Hematopoietic multipotent progenitor cell treated with erythropoietin and hydrocortisone succinate and interleukin-3 and kit ligand, for 15 days (in vitro differentiated cells): Measurements from ENCODE around the gene CACNA2D2.
"Not testable (repeated sequence)": the region's sequence is repeated elsewhere in the genome, so short reads cannot be mapped to it uniquely, and the experiment has no call there.

ENCODE experiments used
- DNase-seq: peaks from one replicate; pipeline ENCODE4 v3.0.0-alpha.2; 2015; ENCODE audit warnings: low spot score

Gene CACNA2D2

DNA sequence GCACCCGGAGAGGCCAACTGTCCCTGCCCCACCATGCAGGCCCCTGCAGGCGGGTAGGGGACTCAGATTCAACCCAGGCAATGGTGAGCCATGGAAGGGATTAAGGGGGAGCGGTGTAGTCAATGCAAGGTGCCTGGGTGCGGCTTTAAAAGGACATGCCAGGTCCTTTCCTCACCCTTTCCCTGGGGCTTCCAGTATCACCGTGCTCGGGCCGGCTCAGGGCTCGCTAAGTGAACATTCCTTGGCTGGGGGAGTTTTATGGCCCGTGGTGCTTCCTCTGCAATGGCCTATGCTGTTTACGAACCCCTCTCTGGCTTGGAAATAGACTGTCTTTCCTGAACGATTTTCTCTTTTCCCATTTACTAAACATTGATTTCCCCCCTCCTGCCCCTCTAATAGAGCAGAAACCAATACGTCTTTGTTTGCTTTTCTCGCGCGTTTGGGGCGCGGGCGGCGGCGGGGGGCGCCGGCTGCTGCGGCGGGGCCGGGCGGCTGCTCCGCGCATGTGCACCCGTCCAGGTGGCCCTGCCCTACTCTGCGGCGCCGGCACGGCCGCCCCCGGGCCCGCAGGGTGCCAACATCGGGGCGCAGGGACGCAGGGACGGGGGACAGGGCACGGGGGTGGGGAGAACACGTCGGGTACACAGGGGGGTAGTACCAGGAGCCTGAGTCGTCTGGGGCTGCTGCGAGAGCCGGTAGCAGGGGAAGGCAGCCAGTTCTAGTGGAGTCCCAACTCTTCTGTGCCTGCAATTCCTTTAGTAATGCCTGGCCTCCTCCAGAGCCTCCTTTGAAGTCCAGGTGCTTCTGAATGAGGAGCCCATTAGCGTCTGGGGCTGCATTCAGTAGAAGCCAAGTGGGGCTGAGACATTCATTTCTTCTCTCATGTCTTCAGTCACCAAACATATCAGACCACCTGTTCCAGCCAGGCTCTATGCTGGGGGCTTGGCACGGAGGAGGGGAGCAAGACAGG lies 26.9 kb upstream of the CACNA2D2 start:
- DNase-seq = no peak

DNA sequence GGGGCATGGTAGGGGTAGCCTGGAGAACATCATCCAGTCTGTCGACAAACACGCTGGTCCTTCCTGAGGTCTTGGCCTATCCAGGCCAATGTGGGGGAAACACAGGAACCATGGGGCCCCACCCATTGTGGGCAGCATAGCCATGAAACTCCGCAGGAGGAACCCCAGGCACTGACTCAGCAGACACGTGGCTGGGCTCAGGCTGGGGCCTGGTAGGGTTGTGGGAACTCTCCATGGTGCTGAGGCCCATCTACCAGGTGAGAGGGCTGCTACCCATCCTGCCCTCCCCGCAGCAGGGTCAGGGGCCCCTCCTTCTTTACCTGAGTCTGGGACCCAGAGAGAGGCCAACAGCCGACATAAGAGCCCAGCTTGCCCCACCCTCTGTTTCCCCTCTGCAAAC lies 22.6 kb upstream of the CACNA2D2 start:
- peak; percentile 65 for DNase-seq

DNA sequence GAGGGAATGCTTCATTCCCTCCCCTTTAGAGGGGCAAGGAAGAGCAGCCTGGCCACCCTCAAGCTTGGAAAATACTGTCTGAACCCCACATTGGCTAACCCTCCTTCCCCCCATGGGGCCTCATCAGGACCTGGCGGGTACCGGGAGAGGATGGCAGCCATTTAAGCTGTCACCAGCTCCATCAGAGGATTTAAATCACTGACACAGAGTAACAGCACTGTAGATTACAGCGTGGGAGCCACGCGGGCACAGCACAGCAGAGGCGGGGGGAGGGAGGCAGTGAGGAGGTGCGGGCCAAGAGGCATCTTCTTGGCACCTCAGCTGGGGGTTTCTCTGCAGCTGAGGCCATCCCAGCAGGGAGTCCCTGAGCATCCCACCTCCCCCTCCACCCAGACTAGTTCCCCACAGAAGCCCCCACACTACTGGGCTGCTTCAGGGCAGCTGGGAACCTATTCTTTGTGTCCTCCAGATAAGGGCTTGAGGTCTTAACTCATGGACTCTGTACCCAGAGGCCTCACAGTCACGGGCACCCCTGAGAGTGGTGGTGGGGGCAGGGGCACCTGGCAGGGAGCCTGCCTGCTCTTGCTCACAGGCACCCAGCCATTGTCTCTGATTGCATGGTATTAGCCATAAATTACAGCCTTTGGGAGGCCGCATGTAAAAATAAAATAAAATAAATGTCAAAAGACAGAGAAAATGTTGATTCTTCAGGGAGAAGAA lies 21.9 kb upstream of the CACNA2D2 start:
- no peak for DNase-seq

DNA sequence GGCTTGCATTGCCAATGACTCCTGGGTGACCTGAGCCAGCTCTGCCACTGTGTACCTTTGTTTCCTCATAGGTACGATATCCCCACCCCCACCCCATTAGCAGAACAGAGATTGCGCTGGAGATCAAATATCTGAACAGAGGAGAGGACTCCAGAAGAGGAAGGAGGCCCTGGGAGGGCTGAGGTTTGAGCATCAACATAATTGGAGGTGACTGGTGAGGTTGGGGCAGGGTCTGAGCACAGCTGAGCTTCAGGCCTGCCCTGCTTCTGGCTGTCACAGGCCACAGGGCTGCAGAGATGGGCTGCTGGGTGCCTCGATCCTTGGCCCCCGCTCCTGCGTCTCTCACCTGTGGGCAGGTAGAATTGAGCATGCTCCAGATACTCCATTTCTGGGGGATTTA lies 21.3 kb upstream of the CACNA2D2 start:
- DNase-seq = no peak

DNA sequence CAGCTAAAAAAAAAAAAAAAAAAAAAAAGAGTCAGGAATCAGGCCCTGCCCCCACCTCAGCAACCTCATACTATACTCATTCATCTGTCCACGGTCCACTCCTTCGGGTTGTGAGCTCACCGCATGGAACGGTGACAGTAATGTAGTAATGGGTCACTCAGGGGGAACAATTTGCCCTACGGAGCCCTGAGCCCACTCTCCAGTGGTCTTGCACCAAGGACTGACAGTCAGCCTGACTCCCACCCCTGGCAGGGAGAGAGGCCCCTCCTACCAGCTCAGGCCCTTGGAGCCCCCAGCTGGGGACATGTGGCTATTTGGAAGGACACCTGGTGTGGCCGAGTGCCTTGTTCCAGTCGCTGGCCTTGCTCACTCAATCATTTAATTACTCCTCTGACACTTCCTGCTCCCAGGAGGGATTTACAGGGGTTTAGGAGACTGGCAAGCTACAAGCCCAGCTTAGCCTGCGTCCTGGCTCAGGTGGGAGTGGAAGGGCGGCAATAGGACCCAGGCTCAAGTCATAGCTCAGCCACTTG lies 19.9 kb upstream of the CACNA2D2 start:
- no peak for DNase-seq

DNA sequence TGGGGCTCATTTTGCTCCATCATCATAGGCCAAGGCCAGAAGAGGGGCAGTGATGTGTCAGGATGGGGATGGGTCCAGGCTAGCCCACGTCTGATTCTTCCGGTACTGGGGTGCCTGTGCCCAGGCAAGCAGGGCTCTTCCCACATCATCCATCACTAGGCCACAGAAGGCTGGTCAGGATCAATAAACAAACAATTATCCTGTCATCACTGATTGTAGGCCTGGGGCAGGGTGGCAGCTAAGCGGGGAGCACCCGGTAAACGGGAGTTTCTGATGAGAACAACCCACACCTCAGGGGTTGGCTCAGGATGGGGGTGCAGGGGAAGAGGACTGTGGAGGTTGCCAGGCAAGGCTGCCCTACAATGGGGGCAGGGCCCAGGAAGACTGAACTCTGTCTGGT lies 18.1 kb upstream of the CACNA2D2 start:
- no peak for DNase-seq

DNA sequence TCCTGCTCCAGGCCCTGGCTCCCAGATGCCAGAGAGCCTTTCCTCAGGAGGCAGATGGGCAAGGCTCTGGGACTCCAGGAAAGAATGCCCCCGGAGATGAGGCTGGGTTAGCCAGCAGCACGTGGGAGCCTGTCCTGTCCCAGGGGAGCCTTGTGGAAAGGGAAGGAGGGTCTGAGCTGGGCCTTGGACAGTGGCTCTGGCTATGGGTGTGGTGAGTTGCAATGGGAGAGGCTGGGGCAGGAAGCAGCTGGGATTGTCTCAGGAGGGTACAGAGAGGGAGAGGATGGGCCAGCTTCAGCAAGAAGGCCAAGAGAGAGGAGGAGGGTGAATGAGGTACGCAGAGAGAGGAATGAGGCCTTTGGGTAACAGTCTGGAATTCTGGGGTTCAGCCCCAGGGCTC lies 17.4 kb upstream of the CACNA2D2 start:
- no peak for DNase-seq

DNA sequence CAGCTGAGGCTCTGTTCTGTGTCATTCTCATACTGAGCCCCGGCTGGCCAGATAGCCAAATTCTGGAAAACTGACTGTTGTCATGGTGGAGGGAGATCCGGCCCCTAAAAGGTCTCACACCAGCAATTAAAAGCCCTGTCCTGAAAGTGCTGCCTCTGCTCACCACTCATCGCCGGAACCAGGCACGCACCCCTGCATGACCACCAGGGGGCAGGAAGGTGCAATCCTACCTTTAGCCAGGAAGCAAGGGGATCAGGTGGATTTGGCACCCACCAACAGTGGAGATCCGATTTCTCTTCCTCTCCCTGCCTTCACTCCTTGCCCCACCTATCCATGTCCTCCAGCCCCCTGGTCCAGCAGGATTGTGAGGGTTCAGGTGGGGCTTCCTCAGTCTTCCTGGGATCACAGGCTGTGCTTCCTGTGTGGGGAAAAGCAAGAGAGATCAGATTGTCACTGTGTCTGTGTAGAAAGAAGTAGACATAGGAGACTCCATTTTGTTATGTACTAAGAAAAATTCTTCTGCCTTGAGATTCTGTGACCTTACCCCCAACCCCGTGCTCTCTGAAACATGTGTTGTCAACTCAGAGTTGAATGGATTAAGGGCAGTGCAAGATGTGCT lies 16.1 kb upstream of the CACNA2D2 start:
- DNase-seq = peak; percentile 79

DNA sequence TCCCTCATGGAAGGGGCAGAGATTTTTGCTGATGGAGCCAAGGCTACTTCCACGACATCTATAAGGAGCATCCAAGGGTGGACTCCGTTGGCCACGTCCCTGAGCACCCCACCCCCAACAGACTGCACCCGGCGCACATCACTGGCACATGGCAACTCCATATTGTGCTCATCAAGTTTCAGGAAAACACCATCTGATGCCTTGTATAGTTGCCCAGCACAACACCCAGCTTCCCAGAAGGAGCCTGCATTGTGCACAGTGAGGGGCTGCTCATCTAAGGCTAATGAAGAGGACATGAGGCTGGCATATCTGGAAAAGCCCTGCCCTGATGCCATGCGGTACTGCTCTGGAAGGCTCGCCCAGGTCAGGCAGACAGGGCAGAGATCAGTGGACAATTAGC lies 15.0 kb upstream of the CACNA2D2 start:
- no peak for DNase-seq

DNA sequence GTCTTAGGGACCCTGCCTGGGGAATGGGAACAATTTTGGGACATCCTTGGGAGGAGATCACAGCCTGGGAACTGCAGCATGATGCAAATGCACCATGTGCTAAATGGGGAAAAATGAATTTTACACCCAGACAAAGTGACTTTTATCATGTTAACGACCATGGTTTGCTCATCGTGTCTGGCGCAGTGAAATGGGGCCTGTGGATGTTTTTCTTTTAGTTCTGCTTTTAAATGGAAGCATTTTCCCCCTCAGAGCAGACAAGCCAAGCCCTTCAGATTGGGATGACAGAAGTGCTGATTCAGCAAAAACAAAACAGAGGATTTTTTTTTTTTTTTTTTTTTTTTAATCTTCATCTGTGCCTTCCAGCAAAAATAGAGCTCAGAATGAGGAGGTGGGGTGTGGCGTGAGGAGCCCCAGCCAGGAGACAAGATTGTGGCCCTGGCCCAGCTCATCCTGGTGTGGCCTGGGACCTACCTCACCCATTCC lies 14.3 kb upstream of the CACNA2D2 start:
- DNase-seq = no peak

DNA sequence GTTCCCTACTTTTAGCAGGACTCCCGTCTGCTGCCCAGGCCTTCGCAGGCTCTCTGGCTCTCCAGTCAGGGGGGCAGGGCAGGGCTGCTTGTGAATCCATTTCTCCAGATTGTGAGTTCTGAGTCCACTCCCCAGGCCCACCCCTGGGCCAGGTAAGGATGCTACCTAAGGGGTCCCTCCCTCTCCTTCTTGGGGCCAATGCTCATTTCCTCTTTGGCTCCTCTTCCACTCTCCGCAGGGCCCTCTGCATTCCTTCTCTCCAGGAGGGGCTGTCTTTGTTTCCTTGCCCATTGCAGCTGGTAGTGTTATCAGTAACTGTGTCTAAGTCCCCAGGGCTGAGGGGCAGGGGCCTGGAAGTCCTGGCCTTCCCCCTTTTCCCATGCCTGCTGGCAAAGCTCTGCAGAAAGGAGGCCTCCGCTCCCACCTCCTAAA lies 13.0 kb upstream of the CACNA2D2 start:
- DNase-seq = no peak

DNA sequence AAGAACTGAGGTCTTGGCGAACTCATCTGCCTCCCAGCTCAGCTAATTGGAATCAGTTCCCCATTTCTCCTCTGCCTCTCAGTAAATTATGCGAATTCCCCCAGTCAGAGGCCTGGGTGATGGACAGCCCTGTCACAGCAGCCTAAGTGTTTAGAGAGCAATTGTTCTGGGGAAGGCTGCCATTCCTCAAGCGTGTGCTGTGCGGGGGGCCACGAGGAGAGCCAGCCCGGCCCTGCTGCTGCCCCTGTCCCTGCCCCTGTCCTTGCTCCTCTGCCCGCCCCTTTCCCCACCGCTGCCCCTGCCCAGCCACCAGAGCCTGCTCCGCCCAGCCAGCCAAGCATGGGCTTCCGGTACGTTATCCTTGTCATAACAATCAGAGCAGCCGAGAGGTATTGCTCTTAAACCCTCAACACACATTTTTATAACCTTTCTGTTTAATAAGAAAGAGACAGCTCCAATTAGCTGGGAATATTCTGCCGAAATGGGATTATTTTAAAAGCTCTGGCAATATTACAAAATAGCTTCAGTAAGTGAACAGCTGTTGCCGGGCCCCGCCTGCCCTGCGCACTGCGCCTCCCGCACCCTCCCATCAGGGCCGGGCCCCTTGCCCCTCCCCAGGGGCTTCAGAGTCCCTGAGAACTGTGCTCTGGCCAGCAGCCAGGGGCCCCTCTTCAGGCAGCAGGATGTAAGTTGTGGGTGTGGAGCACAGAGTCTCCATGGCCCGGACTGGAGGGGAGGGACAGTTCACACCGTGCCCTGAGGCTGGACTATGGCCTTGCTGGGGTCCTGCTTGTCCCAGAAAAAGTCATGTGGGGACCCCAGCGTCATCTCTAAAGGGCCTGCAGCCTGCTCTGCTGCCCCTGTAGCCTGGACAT lies 12.4 kb upstream of the CACNA2D2 start:
- no peak for DNase-seq

DNA sequence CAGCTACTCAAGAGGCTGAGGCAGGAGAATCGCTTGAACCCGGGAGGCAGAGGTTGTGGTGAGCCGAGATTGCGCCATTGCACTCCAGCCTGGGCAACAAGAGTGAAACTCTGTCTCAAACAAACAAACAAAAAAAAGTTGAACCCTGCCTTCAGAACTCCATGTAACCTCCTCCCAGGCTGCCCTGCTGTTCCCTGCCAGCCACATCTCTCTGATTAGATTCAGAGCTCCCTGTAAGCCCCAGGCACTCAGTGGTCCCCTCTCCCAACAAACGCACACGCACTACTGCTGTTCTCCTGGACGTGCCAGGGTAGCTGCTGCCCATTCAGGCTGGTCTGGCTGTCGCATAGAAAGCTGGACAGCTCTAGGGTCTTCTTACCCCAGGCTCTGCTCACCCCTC lies 9.5 kb upstream of the CACNA2D2 start:
- not testable (repeated sequence) for DNase-seq

DNA sequence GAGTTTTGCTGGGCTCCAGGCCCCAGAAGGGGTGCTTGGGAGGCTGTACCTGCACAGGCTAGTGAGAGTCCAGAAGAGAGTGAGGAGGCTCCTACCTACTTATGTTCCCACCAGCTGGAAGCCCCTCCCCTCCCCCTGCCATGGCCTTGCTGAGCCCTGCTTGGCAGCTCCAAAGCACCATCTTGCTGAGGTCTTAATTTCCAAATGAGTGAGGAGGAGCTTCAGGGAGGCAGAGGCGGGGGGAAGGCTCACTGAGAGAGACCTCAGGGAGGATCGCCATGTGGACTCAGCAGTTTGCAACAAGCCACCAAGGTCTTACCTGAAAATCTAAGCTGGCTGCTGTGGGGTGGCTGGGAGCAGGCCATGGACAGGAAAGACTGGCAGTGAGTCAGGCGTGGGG lies 8.7 kb upstream of the CACNA2D2 start:
- no peak for DNase-seq

DNA sequence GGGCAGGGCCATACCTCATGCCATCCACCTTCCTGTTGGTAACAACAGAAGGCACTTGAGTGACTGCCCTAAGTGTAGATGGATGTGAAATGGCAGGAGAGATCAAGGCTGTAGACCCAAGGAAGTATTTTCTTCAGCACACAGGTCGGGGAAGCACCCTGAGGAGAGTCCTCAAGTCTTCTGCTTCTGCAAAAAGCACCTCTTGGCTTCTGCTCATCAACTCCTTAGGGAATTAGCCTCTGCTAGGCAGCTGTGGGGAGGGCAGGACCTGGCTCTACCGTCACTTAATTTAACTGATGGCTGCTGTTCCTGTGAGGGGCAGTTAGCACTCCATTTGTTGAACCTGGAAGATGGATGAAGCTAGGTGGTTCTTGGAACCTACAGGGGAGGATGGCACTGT lies 6.9 kb upstream of the CACNA2D2 start:
- no peak for DNase-seq

DNA sequence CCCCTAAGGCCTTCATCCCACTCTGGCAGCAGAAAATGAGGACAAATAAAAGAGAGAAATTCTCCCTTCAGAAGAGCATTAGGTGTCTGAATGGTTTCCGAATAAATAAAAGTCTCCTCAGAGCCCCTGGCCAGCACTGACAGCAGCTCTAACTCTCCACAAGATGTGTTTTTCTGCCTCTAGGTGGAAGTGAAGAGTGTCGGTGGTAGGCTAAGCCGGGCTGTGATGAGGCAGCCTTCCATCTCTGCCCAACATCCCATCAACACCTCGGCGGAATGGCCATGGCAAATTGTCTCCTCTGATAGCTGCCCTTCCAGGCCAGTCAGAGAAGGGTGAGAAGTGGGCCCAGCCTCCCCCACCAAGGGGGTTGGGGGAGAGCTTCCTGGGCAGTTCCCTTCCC lies 6.3 kb upstream of the CACNA2D2 start:
- no peak for DNase-seq

DNA sequence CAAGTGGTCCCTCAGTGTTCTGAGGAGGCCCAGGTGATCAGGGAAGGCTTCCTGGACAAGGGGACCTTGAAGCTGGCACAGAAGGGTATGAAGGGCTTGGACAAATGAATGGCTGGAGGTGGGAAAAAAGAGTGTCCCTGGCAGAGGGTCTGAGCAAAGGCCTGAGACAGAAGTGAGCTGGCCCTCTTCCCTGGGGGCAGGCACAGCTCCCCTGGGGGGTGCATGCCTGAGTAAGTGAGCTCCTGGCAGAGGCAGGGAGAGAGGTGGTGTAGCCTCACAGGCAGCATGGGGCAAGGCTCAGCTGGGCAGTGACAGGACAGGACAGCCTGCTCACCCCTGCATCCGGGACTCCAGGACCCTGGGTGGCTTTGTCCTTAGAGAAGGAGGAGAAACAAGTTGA lies 5.4 kb upstream of the CACNA2D2 start:
- no peak for DNase-seq

DNA sequence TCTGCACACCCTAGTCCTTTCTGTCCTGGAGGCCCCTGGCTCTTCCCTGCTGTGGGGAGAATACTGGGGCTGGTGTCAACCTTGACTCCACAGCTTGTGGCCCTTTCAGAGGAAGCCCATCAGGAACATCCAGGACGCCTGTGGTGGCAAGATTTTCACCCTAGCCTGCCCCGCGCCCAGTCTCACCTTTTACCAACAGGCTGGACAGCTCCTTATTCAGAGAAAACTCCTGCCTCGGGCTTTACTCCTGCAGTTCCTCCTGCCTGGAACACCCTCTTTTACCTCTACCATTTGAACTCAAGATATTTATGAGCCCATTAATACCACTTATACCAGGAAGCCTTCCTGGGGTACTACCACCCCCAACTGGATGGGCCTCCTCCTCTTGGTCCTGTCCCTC lies 2.7 kb upstream of the CACNA2D2 start:
- no peak for DNase-seq

DNA sequence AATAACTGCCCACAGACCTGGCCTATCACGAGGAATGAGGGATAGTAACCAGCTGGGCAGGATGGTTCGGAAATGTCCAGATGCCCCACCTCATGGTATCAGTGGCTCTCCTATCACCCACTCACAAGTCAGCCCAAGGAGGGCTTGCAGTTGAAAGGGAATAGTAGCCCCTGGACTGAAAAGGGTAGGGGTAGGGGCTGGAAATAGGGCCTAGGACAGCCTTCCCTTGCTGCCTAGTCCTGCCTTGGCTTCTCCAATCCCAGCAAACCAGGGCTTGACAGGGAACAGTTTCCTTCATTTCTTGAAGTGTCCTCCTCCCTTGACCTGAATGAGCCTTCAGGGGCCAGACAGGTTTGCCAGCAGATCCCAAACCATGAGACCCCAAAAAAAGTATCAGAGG lies 1.2 kb upstream of the CACNA2D2 start:
- DNase-seq = no peak

DNA sequence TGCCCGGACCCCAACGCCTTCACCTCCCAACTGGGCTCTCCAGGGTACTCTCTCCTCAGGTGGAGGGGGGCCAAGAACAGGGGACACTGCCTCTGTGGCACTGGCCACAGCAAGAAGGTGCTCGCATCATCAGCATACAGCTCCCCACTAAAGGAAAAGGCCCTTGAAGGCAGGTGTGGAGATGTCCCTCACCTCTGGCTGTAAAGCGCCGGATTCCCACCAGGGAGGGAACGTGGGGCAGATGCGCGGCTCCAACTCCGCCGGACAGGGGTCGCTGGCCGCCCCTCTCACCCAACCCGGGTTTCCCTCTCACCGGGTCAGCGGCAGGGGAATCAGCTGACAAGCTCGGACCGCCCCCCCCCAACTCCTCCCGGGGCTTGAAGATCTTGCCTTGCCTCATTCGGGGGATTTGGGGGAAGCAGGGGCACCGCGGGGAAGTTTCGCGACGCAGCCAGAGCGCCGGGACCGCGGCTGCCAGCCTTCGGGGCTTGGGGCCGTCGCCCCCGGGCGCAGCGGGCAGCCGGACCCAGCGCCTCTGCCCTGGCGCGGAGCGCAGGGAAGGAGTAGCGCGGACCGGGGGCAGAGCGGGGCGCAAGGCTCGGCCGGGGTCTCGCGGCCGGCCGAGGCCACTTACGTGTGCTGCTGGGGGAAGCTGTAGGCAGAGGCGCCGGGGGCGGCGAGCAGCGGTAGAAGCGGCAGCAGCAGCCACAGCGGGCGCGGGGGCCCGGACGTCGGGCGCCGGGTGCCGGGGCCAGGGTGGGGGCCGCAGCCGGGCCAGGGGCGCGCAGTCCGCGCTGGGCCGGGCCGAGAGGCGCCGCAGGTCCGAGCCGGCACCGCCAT lies 630 bp downstream of the CACNA2D2 start:
- DNase-seq = no peak

DNA sequence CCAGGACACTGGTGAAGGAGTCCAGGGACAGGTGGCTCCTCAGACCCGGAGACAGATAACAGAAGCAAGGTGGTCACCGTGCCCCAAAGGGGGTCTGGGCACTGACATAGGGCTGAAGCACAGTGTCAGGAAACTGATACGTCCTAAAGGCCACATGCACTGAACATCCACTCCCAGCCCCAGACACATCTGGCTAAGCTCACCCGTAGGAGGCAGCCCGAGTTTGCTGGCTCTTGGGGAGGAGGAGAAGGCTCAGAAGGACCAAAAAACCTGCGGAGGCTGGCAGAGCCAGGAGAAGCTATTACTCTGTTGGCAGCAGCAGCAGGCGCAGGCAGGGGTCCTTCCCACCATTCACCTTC lies 1.2 kb downstream of the CACNA2D2 start:
- DNase-seq = no peak
